OCI-LY7 (cell line): Measurements from ENCODE around the gene ZSWIM1. TPM values are rescaled to one million over a fixed set of nuclear protein-coding genes. Genes with fewer than 3 reads are reported as not detected.

Experiments
- BruUV-seq: library from RNA; stranded (reverse); fragments of 400-500 nt; replicated peaks from 2 replicates; lab custom pipeline; 2021; lab: Mats Ljungman, UMichigan
- CTCF ChIA-PET: fragments of 300-600 bp; sonication (Branson Sonifier 250); formaldehyde crosslinking; loops from one replicate; lab custom pipeline; 2022; ENCODE audit warnings: antibody characterized with exemption; ENCODE audit not compliant: unreplicated experiment; lab: Charles Lee
- POLR2A ChIA-PET: fragments of 300-600 bp; sonication (Branson Sonifier 250); formaldehyde crosslinking; loops from one replicate; lab custom pipeline; 2022; ENCODE audit warnings: antibody characterized with exemption; lab: Charles Lee
- DNase-seq: peaks from one replicate; pipeline ENCODE4 v3.0.0-alpha.2; 2015; ENCODE audit warnings: low spot score
- H2AFZ ChIP-seq: fragments of 200-600 bp; sonication (generic), shearing (Covaris generic); 2 replicates; pipeline ENCODE4 v1.6.1; 2014; ENCODE audit warnings: mild to moderate bottlenecking, antibody characterized with exemption, low read length, moderate library complexity
- H3K27ac ChIP-seq: fragments of 200-600 bp; sonication (generic); 2 replicates; pipeline ENCODE4 v1.5.1; 2014; ENCODE audit warnings: mixed run types, low read depth, mild to moderate bottlenecking, moderate library complexity, low read length, inconsistent platforms; ENCODE audit not compliant: poor library complexity, severe bottlenecking
- H3K36me3 ChIP-seq: fragments of 200-600 bp; sonication (generic); 2 replicates; pipeline ENCODE4 v1.6.1; 2014; ENCODE audit warnings: mild to moderate bottlenecking, antibody characterized with exemption, low read length, moderate library complexity, mixed read lengths; ENCODE audit not compliant: insufficient read depth
- H3K4me1 ChIP-seq: fragments of 200-600 bp; sonication (generic); 2 replicates; pipeline ENCODE4 v1.5.1; 2014; ENCODE audit warnings: mild to moderate bottlenecking, low read length; ENCODE audit not compliant: insufficient read depth, poor library complexity, severe bottlenecking
- H3K4me2 ChIP-seq: fragments of 200-600 bp; sonication (generic); 2 replicates; pipeline ENCODE4 v1.6.1; 2014; ENCODE audit warnings: mild to moderate bottlenecking, low read length
- H3K4me3 ChIP-seq: fragments of 200-600 bp; sonication (generic); 2 replicates; pipeline ENCODE4 v1.5.1; 2014; ENCODE audit warnings: mild to moderate bottlenecking, low read depth, low read length; ENCODE audit not compliant: poor library complexity, severe bottlenecking
- H3K79me2 ChIP-seq: fragments of 200-600 bp; sonication (generic); 2 replicates; pipeline ENCODE4 v1.6.1; 2016; ENCODE audit warnings: low read depth, mild to moderate bottlenecking, low read length, moderate library complexity, mixed read lengths; ENCODE audit not compliant: insufficient read depth
- H3K9me2 ChIP-seq: fragments of 200-600 bp; sonication (generic); 2 replicates; pipeline ENCODE4 v1.6.1; 2016; ENCODE audit warnings: mild to moderate bottlenecking, low read length, mixed read lengths; ENCODE audit not compliant: insufficient read depth
- H3K9me3 ChIP-seq: fragments of 200-600 bp; sonication (generic); 2 replicates; pipeline ENCODE4 v1.6.1; 2014; ENCODE audit warnings: mild to moderate bottlenecking, mixed run types, low read length, mixed read lengths
- H4K20me1 ChIP-seq: fragments of 200-600 bp; sonication (generic); 2 replicates; pipeline ENCODE4 v1.6.1; 2014; ENCODE audit warnings: mild to moderate bottlenecking, antibody characterized with exemption, low read length, moderate library complexity, mixed read lengths; ENCODE audit not compliant: insufficient read depth
- CTCF ChIP-seq: fragments of 200-600 bp; sonication (generic); conservative IDR thresholded peaks from 2 replicates; pipeline ENCODE4 v1.5.1; 2014; ENCODE audit warnings: mild to moderate bottlenecking, antibody characterized with exemption, low read length, moderate library complexity, mixed read lengths
- EZH2phosphoT487 ChIP-seq: fragments of 200-600 bp; sonication (generic); IDR thresholded peaks from 2 replicates; pipeline ENCODE4 v1.6.1; 2018; ENCODE audit warnings: low read depth, borderline replicate concordance, mild to moderate bottlenecking, mixed run types, antibody characterized with exemption, low read length, moderate library complexity, mixed read lengths
- intact Hi-C: fragments of 100-400 bp; cut with micrococcal nuclease; formaldehyde crosslinking; loops from one replicate; pipeline ENCODE4 v1.10.0; 2022; ENCODE audit not compliant: unreplicated experiment
- total RNA-seq, 2 experiments: library from RNA; depleted of rRNA in 1 of 2; stranded (reverse); fragments of >200 nt in 1 of 2; shearing (Covaris generic) in 1 of 2; gene quantifications; 2 replicates each; pipeline ENCODE4 v1.2.3, GENCODE V29; 2014 to 2022

ZSWIM1 gene
- total RNA-seq, 2 experiments from 2014 or later, result 13.9 to 19.2 TPM

DNA sequence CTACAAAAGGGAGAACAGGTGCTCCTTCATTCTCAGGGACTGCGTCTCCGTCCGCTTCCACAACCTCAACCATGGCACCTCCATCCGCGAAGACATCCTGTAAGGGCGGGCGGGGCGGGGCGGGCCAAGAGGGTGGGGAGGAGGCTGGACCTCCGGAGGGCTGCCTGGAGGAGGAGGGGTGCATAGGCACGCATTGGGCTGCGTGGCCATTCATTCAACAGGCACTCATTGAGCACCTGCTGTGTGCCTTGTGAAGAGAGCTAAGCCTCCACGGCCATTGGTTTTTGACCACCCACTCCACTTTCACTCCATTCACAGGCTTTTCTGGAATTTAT, 23.2 kb upstream of the ZSWIM1 start:
- H2AFZ ChIP-seq, result peak overlapping the region; percentile 92
- H4K20me1 ChIP-seq, result no peaks in the 10 kb centered on the region
- peak overlapping the region; percentile 42 for H3K27ac ChIP-seq
- H3K36me3 ChIP-seq, result no peaks in the 10 kb centered on the region
- peak overlapping the region; percentile 96 for H3K4me2 ChIP-seq
- no TSS peak for BruUV-seq
- ChIA-PET POLR2A (interaction anchor here (0.6 to 1.3 kb wide), 4 partner anchors 15 to 47 kb away, joined by 3 to 4 read pairs (median 4); partner anchors contain the start of gene ZSWIM1), CTCF (interaction anchor here (0.7 kb wide), 1 partner anchor 130 kb away, joined by 3 read pairs; no protein-coding TSS in a partner anchor)
- peaks cover 25% of the 10 kb centered on the region; the same call in 1 of the 2 replicates for H3K79me2 ChIP-seq
- peak overlapping the region; percentile 91 for H3K4me3 ChIP-seq
- DNase-seq, result peak; percentile 58
- H3K4me1 ChIP-seq, result peaks cover 20% of the 10 kb centered on the region
- no peak for TF ChIP-seq EZH2phosphoT487
- TF ChIP-seq CTCF, result no peak
- no peaks in the 10 kb centered on the region for H3K9me3 ChIP-seq
- intact Hi-C loops, result loop anchor here (1.0 to 2.0 kb wide), 2 partner anchors 46 to 77 kb away; partner anchors contain the start of genes PCIF1 and UBE2C
- no peaks in the 10 kb centered on the region for H3K9me2 ChIP-seq

GRCh38 chr20:45859916-45860315, 21.1 kb upstream of the ZSWIM1 start:
- no peaks in the 10 kb centered on the region for H4K20me1 ChIP-seq
- no peak overlapping the region for H3K4me2 ChIP-seq
- ChIA-PET CTCF (no interaction called here), POLR2A (no interaction called here)
- intact Hi-C loops, result no loop called here
- TF ChIP-seq EZH2phosphoT487, result no peak
- no peak for TF ChIP-seq CTCF
- BruUV-seq, result no TSS peak
- peaks cover 20% of the 10 kb centered on the region for H3K4me1 ChIP-seq
- DNase-seq, result no peak
- H2AFZ ChIP-seq, result no peak overlapping the region
- H3K79me2 ChIP-seq, result peaks cover 25% of the 10 kb centered on the region; the same call in 1 of the 2 replicates
- H3K9me2 ChIP-seq, result no peaks in the 10 kb centered on the region
- no peak overlapping the region for H3K27ac ChIP-seq
- H3K9me3 ChIP-seq, result no peaks in the 10 kb centered on the region
- no peak overlapping the region for H3K4me3 ChIP-seq
- no peaks in the 10 kb centered on the region for H3K36me3 ChIP-seq

DNA sequence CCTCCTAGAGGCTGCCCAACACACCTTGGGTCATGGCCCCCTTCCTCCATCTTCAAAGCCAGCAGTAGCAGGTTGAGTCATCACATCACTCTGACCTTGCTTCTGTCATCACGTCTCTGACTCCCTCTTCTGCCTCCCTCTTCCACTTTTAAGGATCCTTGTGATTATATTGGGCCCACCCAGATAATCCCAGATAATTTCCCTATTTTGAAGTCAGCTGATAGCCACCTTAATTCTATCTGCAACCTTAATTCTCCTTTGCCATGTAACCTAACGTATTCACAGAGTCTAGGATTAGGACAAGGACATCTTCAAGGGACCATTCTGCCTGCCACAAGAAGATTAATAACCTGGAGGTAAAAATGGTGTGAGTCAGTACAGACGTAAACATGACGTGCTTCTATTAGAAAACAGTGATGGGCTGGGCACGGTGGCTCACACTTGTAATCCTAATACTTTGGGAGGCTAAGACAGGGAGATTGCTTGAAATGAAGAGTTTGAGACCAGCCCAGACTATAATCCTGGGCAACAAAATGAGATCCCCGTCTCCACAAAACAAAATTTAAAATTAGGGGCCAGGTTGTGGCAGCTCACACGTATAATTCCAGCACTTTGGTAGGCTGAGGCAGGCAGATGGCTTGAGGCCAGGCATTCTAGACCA, 20.3 kb upstream of the ZSWIM1 start:
- no peak for DNase-seq
- no peaks in the 10 kb centered on the region for H4K20me1 ChIP-seq
- ChIA-PET POLR2A (no interaction called here), CTCF (no interaction called here)
- no peak overlapping the region for H2AFZ ChIP-seq
- H3K4me3 ChIP-seq, result no peak overlapping the region
- intact Hi-C loops, result no loop called here
- H3K9me2 ChIP-seq, result no peaks in the 10 kb centered on the region
- H3K9me3 ChIP-seq, result no peaks in the 10 kb centered on the region
- H3K79me2 ChIP-seq, result peaks cover 24% of the 10 kb centered on the region; the same call in 1 of the 2 replicates
- H3K4me1 ChIP-seq, result peaks cover 19% of the 10 kb centered on the region
- no peaks in the 10 kb centered on the region for H3K36me3 ChIP-seq
- no peak overlapping the region for H3K4me2 ChIP-seq
- H3K27ac ChIP-seq, result no peak overlapping the region
- TF ChIP-seq CTCF (no peak), EZH2phosphoT487 (no peak)
- no TSS peak for BruUV-seq
